Stimulated activated CD8-positive, alpha-beta memory T cell treated with anti-CD3 and anti-CD28 coated beads, Interleukin-15, amount 100 ng/mL, for 24 hours (primary cell): ENCODE data around the gene NOL4L.

ENCODE experiments used
- DNase-seq: peaks from one replicate; pipeline ENCODE4 v3.0.0-alpha.2; 2020; ENCODE audit warnings: low read depth

Gene NOL4L

DNA sequence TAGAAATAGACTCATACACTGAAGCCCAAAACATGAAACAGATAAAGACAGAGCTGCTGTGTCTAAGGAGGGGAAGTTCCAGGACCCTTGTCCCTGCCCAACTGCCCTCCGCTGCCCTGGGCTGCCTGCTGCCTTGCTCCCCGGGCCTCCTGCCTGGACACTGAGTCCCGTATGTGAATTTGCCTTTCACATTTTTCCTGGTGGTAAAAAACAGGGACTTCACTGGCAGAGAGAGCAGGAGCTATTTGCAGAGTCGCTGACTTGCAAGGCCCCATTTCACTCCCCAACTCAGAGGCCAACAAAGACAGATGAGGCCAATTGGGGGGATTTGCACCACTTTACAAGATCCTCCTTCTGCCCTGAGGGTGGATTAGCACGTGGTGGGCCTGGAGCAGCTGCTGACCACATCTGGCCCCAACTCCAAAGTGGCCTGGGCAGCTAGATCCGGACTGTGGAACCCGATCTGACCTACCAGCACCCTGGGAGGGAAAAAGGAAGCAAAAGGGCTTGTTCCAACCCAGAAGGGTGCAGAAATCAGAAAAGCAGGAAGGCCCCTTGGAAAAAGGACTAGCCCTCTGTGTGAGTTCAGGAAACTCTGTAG, 61.4 kb downstream of the NOL4L start:
- no peak for DNase-seq

DNA sequence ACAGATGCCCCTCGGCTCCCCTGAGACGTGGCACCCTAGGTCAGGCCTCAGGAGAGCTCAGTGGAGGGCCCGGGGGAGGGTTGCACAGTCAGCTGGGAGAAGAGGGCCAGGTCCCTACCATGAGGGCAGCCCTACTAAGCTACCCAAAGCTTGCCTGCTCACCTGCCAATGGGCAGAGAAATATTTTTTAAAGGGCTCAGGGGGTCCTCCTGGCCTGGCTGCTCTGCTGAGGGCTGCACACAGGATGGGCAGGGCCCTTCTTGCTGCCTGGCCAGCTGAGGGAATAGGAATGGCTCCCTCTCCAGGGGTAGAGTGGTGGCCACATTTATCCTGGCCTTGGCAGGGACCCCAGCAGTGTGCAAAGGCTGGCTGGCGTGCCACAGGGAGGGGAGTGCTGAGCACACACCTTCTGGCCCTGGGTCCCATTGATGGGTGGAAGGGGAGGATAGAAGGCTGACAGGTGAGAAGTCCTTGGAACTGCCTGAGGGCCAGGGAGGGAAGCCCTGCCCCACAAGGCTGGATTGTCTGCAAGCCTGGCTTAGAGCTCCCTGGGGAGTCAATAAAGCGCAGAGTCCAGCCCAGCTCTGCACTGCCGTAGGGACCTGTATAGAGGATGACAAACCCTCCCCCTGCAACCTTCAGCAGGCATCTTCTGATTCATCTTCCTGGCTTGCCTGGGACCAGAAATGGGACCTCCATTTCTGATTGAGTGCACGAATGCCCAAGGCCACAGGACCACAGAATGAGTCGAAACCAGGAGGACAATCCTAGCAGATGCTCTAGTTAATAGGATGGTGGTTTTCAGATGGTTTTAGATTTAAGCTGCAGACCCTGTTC, 62.1 kb downstream of the NOL4L start:
- no peak for DNase-seq

DNA sequence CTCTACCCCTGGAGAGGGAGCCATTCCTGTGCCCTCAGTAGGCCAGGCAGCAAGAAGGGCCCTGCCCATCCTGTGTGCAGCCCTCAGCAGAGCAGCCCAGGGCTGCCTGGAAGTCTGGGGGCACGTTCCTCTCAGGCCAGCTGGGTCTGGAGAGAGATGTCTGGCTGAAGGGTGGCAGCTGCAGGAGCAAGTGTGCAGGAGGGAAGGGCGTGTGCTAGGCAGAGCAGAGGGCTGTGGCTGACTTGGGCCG, 62.7 kb downstream of the NOL4L start:
- DNase-seq = no peak

GRCh38 chr20:32521780-32522525, 63.2 kb downstream of the NOL4L start:
- DNase-seq = no peak

- no peak for DNase-seq
These were observed 64.3 kb downstream of the NOL4L start for GRCh38 chr20:32520927-32521203.

- no peak for DNase-seq
These were observed 65.8 kb downstream of the NOL4L start for GRCh38 chr20:32519381-32519730.

- no peak for DNase-seq
These were observed 66.3 kb downstream of the NOL4L start for GRCh38 chr20:32518593-32519380.

DNA sequence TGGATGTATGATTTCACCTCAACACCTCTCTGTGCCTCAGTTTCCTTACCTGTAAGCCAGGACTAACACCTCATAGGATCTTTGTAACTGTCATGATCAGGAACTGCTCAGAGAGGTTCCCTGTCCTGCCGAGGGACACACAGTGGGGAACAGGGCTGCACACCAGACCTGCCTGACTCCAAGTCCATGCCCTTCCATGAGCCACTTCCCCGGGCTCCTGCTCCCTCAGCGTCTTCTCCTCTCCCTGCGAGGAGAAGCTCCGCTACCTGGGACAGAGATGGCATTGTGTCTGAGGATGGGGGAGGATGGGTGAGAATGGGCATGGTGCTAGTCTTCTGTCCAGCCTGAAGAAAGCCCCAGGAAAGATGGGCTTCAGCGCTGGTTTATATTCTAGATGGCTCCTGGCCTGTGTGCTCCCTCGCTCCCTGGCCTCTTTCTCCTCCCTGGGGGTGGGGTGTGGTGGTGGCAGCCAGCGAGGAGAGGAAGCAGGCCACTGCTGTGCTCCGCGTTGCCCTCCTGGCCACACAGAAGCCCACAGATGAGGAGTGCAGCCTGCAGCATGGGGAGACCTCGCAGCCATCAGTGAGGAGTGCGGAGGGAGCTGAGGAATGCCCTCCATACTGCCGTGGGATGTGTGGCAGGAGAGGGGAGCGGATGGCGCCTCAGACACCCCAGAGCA, 67.1 kb downstream of the NOL4L start:
- no peak for DNase-seq

- DNase-seq = no peak
These were observed 67.6 kb downstream of the NOL4L start for GRCh38 chr20:32517518-32517873.

- DNase-seq = no peak
These were observed 68.3 kb downstream of the NOL4L start for GRCh38 chr20:32516583-32517517.

GRCh38 chr20:32515631-32516101, 69.5 kb downstream of the NOL4L start:
- no peak for DNase-seq

GRCh38 chr20:32514760-32515159, 70.4 kb downstream of the NOL4L start:
- no peak for DNase-seq

- no peak for DNase-seq
These were observed 71.9 kb downstream of the NOL4L start for GRCh38 chr20:32513031-32513866.

GRCh38 chr20:32512047-32512385, 73.1 kb downstream of the NOL4L start:
- DNase-seq = no peak

DNA sequence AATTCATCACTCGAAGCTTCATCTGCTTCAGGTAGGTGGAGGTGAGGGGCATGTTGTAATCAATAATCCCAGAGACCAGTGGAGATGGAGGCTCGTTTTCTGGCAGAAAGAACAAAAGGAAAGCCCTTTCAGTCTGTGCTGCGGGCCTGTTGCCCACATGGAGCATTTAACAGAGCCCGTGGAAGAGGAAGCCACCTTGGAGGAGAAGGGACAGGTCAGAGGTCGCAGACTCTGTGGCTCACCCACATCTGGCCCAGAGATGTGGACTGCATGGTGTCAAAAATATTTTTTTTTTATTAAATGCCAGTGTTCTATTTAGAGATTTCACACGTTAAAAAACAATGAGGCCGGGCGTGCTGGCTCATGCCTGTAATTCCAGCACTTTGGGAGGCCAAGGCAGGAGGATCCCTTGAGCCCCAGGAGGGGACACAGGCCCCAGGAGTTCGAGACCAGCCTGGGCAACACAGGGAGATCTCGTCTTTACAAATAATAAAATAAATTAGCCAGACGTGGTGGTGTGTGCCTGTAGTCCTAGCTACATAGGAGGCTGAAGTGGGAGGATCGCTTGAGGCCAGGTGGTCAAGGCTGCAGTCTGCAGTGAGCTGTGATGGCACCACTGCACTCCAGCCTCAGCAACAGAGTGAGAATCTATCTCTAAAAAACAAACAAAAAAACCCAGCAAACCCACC, 73.6 kb downstream of the NOL4L start:
- DNase-seq = no peak

DNA sequence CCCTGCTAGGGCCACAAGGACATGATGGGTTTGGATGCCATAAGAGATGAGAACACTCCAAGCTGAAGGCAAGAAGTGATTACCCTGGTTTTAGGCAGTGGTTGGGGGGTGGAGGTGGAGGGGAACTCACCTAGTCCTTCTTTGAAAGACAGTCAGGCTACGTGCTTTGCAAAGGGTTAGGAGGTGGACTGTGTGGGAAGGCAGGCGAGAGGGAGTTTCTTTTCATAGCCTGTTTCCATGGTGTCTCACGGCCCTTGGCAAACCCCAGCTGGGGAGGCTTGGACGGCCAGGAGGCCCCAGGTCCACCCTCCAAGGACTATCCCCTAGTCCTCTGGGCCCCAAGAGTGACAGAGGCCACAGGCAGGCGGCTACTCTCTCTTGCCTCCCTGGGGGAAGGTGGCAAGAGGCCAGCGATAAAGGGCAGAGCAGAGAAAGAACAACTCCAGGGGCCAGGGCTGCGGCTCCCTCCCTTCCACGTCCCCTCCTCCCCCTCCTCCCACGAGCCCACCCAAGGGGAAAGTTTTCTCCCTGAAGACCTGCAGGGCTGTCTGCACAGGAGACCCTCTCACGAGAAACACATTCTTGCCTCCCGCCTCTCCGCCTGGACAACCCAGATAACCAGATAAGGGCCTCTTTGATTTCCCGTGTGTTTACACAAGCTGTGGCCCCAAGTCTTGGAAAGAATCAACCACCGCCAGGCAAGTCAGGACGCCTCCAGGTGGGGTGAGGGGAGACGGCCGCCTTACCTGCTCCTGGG, 74.4 kb downstream of the NOL4L start:
- DNase-seq = no peak

DNA sequence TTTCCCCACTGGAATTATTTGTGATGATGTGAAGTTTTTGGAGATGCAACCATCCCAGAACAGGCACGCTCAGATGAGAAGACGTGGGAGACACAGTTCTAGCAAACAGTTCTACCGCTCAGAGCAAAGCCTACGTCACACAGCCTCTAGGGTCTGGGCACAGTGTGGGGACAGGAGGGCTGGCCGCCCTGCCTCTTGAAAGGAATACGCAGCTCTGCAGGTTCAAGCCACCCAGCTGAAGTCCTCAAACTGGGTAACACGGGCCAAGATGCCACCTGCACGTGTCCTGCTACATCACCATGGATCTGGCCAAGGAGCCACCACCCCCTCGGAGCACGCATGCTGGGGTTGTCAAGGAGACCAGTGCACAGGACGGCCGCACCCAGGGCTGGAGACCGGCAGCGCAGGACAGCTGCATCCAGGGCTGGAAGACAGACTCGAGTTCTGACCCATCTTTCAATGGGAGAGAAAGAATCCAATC, 75.0 kb downstream of the NOL4L start:
- no peak for DNase-seq

DNA sequence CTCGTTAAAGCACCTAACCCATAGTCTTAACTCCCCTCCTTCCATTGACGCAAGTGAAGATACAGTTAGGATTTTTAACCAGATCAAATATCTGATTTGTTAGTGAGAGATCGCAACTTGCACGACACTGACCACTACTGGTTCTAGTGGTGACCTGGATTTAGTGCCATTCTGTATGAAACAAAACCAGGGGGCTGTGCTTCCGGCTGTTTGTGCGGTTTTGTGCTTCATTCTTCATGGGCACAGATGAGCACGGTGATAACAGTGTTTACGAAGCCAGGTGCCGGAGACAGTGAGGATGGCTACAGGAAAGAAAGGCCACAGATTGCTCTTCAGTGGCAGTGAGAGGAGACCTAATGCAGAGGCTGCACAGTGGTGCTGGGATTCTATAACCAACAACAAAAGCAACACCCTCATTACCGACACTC, 75.5 kb downstream of the NOL4L start:
- no peak for DNase-seq

DNA sequence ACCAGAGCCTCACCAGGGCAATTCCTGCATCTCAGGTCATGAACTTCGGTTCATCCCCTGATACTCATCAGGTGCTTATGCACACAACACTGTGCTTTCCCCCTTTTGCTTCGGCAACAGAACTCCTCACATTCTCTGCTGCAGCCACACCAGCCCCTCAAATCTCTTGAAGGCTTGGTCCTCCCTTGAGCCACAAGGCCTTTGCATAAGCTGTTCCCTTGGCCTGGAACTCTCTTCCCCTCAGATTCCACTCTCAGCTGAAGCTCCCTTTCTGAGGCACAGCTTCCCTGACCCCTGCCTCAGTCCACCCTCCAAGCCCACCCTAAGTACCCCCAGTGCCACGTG, 76.4 kb downstream of the NOL4L start:
- no peak for DNase-seq
